Measurements from ENCODE around the gene TMEM19.

Gene TMEM19

GRCh38 chr12:71721783-71722505 lies 36.1 kb downstream of the TMEM19 start:
- ATAC-seq, result no peak
- TF ChIP-seq ZNF70 (CRISPR knock-in tag; IDR thresholded peaks at IDR 0.05) (no peak), TOX (CRISPR knock-in tag; IDR thresholded peaks at IDR 0.05; ENCODE audit: borderline replicate concordance) (no peak), ZFP30 (CRISPR knock-in tag; IDR thresholded peaks at IDR 0.05) (no peak), ZNF565 (CRISPR knock-in tag; conservative IDR thresholded peaks at IDR 0.05; ENCODE audit: low read depth) (no peak), ARNTL (CRISPR knock-in tag; IDR thresholded peaks at IDR 0.05; ENCODE audit: borderline replicate concordance, low read depth) (no peak), CSDC2 (CRISPR knock-in tag; IDR thresholded peaks at IDR 0.05) (no peak), PATZ1 (CRISPR knock-in tag; IDR thresholded peaks at IDR 0.05; ENCODE audit: borderline replicate concordance) (no peak), PPARA (CRISPR knock-in tag; IDR thresholded peaks at IDR 0.05; ENCODE audit: borderline replicate concordance) (no peak), RARB (CRISPR knock-in tag; IDR thresholded peaks at IDR 0.05) (no peak), POU6F1 (CRISPR knock-in tag; IDR thresholded peaks at IDR 0.05; ENCODE audit: borderline replicate concordance, low read depth) (no peak), CSRNP3 (CRISPR knock-in tag; IDR thresholded peaks at IDR 0.05) (no peak), ZFP3 (CRISPR knock-in tag; IDR thresholded peaks at IDR 0.05) (no peak), TSHZ2 (CRISPR knock-in tag; IDR thresholded peaks at IDR 0.05) (no peak), OSR1 (CRISPR knock-in tag; IDR thresholded peaks at IDR 0.05) (no peak), ZNF8 (CRISPR knock-in tag; IDR thresholded peaks at IDR 0.05) (no peak), ZC3H10 (CRISPR knock-in tag; IDR thresholded peaks at IDR 0.05) (no peak), TCF4 (CRISPR knock-in tag; IDR thresholded peaks at IDR 0.05; ENCODE audit: borderline replicate concordance) (no peak)

- no peak for ATAC-seq
- no peak for TF ChIP-seq CSRNP3 (CRISPR knock-in tag; IDR thresholded peaks at IDR 0.05)
- TF ChIP-seq PPARA (CRISPR knock-in tag; IDR thresholded peaks at IDR 0.05; ENCODE audit: borderline replicate concordance), result no peak
- no peak for TF ChIP-seq ZFP30 (CRISPR knock-in tag; IDR thresholded peaks at IDR 0.05)
- TF ChIP-seq ISL1 (CRISPR knock-in tag; IDR thresholded peaks at IDR 0.05), result no peak
- TF ChIP-seq TSHZ2 (CRISPR knock-in tag; IDR thresholded peaks at IDR 0.05), result no peak
- TF ChIP-seq RARB (CRISPR knock-in tag; IDR thresholded peaks at IDR 0.05), result no peak
- no peak for TF ChIP-seq ESRRG (CRISPR knock-in tag; IDR thresholded peaks at IDR 0.05)
- no peak for TF ChIP-seq TOX (CRISPR knock-in tag; IDR thresholded peaks at IDR 0.05; ENCODE audit: borderline replicate concordance)
- TF ChIP-seq GLIS3 (CRISPR knock-in tag; IDR thresholded peaks at IDR 0.05), result no peak
- TF ChIP-seq ARNTL (CRISPR knock-in tag; IDR thresholded peaks at IDR 0.05; ENCODE audit: borderline replicate concordance, low read depth), result no peak
- TF ChIP-seq POU6F1 (CRISPR knock-in tag; IDR thresholded peaks at IDR 0.05; ENCODE audit: borderline replicate concordance, low read depth), result no peak
- TF ChIP-seq ZNF8 (CRISPR knock-in tag; IDR thresholded peaks at IDR 0.05), result no peak
- no peak for TF ChIP-seq BACH2 (CRISPR knock-in tag; IDR thresholded peaks at IDR 0.05; ENCODE audit: borderline replicate concordance)
- TF ChIP-seq ZFP3 (CRISPR knock-in tag; IDR thresholded peaks at IDR 0.05), result no peak
- no peak for TF ChIP-seq PATZ1 (CRISPR knock-in tag; IDR thresholded peaks at IDR 0.05; ENCODE audit: borderline replicate concordance)
Measured at GRCh38 chr12:71725011-71725410, 39.1 kb downstream of the TMEM19 start.
